Rectal smooth muscle tissue (tissue), 1 donor: Measurements from ENCODE around the gene DEFB115.
"Not testable (repeated sequence)": the region's sequence is repeated elsewhere in the genome, so short reads cannot be mapped to it uniquely, and the experiment has no call there.

Experiments
- H3K27ac ChIP-seq: one replicate; pipeline ENCODE4 v1.7.0; 2013; ENCODE audit warnings: low read depth, low read length, inconsistent platforms
- H3K27me3 ChIP-seq: one replicate; pipeline ENCODE4 v1.7.0; 2013; ENCODE audit warnings: low read length; ENCODE audit not compliant: control insufficient read depth, insufficient read depth
- H3K36me3 ChIP-seq: one replicate; pipeline ENCODE4 v1.7.0; 2013; ENCODE audit warnings: low read length; ENCODE audit not compliant: control insufficient read depth, insufficient read depth
- H3K4me1 ChIP-seq: one replicate; pipeline ENCODE4 v1.7.0; 2013; ENCODE audit warnings: low read length; ENCODE audit not compliant: control insufficient read depth, insufficient read depth
- H3K4me3 ChIP-seq: one replicate; pipeline ENCODE4 v1.7.0; 2013; ENCODE audit warnings: low read length
- H3K9ac ChIP-seq: one replicate; pipeline ENCODE4 v1.7.0; 2013; ENCODE audit warnings: low read length

DEFB115 gene, protein sequence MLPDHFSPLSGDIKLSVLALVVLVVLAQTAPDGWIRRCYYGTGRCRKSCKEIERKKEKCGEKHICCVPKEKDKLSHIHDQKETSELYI

DNA sequence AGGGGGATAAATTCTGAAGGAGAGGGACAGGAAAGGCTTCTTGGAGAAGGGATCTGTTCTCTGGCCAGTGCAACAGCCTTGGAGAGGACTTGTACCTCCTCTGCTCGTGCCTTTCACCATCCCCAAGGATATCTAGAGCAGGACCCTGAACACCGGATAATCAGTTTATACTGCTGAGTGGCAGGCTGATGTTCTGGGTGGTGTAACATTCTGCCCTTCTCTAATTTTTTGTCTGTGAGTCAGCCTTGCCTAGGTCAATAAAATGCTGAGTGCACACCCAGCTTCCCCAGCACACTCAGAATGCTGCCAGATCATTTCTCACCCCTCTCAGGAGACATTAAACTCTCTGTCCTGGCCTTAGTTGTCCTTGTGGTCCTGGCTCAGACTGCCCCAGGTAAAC lies at the start of gene DEFB115:
DEFB115 (plus strand) TSS at position 301 of the 400 bp plus-strand sequence; CDS start at position 301, 0 bp downstream.
- no peak within 1 kb of the TSS for H3K4me3 ChIP-seq
- H3K36me3 ChIP-seq: no peaks in the 10 kb centered on the region
- H3K4me1 ChIP-seq: no peaks in the 10 kb centered on the region
- H3K9ac ChIP-seq: no peak within 1 kb of the TSS
- H3K27ac ChIP-seq: no peak within 1 kb of the TSS
- H3K27me3 ChIP-seq: no peaks in the 10 kb centered on the region

DNA sequence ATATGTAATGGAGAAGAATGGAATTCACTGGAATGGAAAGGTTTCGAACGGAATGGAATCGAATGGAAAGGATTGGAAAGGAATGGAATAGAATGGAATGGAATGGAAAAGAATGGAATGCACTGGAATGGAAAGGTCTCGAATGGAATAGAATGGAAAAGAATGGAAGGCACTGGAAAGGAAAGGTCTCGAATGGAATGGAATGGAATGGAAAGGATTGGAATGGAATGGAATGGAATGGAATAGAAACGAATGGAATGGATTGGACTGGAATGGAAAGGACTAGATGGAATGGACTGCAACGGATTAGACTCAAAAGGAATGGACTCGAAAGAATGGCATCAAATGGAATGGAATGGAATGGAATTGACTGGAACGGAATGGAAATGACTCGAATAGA lies 20.5 kb upstream of the DEFB115 start:
- no peak overlapping the region for H3K27ac ChIP-seq
- no peaks in the 10 kb centered on the region for H3K36me3 ChIP-seq
- H3K9ac ChIP-seq: no peak overlapping the region
- no peaks in the 10 kb centered on the region for H3K4me1 ChIP-seq
- no peaks in the 10 kb centered on the region for H3K27me3 ChIP-seq
- no peak overlapping the region for H3K4me3 ChIP-seq

DNA sequence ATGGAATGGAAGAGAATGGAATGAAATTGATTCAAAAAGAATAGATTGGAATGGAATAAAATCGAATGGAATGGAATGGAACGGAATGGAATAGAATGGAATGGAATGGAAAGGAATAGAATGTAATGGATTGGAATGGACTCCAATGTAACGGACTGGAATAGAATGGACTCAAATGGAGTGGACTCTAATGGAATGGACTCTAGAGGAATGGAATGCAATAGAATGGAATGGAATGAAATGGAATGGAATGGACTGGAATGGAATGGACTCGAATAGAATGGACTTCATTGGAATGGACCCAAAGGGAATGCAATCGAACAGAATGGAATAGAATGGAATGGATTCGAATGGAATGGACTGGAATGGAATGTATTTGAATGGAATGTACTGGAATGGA lies 19.7 kb upstream of the DEFB115 start:
- no peak overlapping the region for H3K9ac ChIP-seq
- H3K36me3 ChIP-seq: no peaks in the 10 kb centered on the region
- H3K4me1 ChIP-seq: no peaks in the 10 kb centered on the region
- no peaks in the 10 kb centered on the region for H3K27me3 ChIP-seq
- no peak overlapping the region for H3K27ac ChIP-seq
- no peak overlapping the region for H3K4me3 ChIP-seq

DNA sequence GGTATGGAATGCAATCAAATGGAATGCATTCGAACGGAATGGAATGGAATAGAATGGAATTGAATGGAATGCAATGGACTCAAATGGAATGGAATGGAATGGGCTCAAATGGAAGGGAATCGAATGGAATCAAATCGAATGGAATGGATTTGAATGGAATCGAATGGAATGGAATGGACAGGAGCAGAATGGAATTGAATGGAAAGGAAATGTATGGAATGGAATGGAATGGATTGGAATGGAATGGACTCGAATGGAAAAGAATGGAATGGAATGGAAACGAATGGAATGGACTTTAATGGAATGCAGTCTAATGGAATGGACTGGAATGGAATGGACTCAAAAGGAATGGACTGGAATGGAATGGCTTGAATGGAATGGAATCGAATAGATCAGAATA lies 18.3 kb upstream of the DEFB115 start:
- no peak overlapping the region for H3K9ac ChIP-seq
- no peaks in the 10 kb centered on the region for H3K4me1 ChIP-seq
- H3K4me3 ChIP-seq: no peak overlapping the region

DNA sequence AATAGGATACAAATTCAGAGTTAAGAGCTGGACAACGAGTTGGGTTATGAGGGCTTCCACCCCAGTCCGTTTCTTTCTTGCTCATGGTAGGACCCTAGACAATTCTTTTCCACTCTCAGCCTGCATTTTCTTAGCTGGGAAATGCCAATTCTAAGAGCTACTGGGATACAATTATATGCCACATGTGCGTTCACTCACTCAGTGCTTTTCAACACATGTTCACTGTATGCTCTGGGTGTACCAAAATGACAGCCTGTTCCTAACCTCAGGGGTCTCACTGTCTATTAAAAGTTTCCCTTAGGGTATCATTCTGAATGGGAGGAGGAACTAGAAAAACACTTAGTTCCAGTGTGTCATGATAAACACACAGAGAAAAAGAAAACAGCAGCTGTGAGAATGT lies 505 bp upstream of the DEFB115 start:
- H3K4me1 ChIP-seq: no peaks in the 10 kb centered on the region
- no peak overlapping the region for H3K27ac ChIP-seq
- H3K36me3 ChIP-seq: no peaks in the 10 kb centered on the region
- no peaks in the 10 kb centered on the region for H3K27me3 ChIP-seq
- H3K4me3 ChIP-seq: no peak overlapping the region
- no peak overlapping the region for H3K9ac ChIP-seq

More for the DNA sequence above, 18.3 kb upstream of the DEFB115 start:
- Histone ChIP-seq H3K27me3 (no peaks in the 10 kb centered on the region), H3K27ac (no peak overlapping the region), H3K36me3 (no peaks in the 10 kb centered on the region)

DNA sequence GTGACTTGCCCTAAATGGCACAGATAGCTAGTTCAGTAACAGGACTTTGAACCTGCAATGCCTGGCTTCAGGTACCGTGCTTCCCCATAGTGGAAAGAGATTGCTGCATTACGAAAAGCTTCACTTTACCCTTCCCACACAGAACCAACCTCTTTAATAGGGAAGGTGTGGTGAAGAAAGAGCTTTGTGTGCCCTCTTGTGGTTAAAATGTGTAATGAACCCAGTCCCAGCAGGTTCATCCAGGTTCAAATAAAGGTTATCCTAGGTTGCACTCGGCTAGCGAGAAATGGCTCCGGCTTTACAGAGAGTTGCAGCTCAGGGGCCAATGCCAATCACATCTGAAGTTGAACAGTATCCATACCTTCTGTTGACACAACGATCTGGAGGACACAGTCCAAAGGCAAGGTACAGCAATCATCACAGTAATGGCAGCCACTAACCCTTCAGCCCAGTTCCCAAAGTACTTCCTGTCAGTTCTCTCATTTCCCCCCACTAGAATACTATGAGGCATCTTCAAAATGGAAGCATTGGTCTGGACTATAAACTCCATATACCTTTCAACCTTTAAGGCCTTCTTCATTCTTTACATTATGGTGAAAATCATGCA lies 3.0 kb downstream of the DEFB115 start:
- H3K27me3 ChIP-seq: no peaks in the 10 kb centered on the region
- H3K27ac ChIP-seq: no peak overlapping the region
- H3K9ac ChIP-seq: no peak overlapping the region
- no peak overlapping the region for H3K4me3 ChIP-seq
- no peaks in the 10 kb centered on the region for H3K36me3 ChIP-seq
- no peaks in the 10 kb centered on the region for H3K4me1 ChIP-seq

DNA sequence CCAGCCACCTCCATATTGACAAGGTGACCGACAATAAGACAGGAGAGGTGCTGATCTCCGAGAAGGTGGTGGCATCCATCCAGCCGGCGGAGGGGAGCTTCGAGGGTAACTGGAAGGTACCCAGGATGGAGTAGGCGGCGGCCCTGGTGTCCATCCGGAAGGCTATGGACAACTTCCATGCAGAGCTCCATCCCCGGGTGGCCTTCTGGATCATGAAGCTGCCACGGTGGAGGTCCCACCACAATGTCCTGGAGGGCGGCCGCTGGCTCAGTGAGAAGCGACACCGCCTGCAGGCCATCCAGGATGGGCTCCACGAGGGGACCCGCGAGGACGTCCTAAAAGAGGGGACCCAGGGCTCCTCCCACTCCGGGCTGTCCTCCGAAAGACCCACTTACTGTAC lies 17.0 kb downstream of the DEFB115 start:
- Histone ChIP-seq H3K27ac (no peak overlapping the region), H3K9ac (no peak overlapping the region), H3K4me3 (no peak overlapping the region), H3K4me1 (no peaks in the 10 kb centered on the region), H3K27me3 (no peaks in the 10 kb centered on the region), H3K36me3 (no peaks in the 10 kb centered on the region)

DNA sequence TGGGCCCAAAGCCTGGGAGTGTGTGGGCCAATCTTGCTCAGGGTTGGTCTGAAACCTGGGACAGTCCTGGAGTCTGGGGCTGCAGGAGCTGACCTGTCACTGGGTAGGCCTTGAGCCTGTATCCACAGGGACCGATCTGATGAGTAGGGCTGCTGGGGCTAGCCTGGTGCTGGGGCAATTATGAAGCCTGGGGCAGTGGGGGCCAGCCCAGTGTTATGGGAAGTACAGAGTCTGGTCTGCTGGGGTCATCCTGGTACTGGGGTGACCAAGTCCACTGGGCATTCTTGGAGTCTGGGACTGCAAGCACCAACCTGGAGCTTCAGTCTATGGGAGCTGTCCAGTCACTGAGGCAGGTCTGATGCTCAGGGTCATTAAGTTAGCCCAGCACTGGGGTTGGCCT lies 20.7 kb downstream of the DEFB115 start:
- Histone ChIP-seq H3K9ac (no peak overlapping the region), H3K4me3 (no peak overlapping the region), H3K36me3 (no peaks in the 10 kb centered on the region), H3K27me3 (no peaks in the 10 kb centered on the region), H3K27ac (no peak overlapping the region), H3K4me1 (no peaks in the 10 kb centered on the region)

DNA sequence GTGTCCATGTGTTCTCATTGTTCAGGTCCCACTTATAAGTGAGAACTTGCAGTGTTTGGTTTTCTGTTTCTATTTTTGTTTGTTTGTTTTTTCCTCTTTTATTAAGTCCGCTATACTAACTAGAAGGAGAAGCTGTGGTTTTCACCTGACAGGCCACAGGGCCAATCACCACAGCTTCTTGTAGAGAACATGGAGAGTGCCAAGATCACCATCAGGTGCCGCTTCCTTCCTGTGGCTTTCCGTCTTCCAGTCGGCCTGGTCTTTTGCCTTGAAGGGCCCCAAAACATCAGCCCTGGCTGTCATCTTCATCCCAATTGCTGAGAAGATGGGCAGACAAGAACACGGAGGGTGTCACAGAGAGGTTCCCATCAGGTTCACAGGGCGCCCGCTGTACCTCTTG lies 27.5 kb downstream of the DEFB115 start:
- not testable (repeated sequence) for H3K36me3 ChIP-seq, H3K4me3 ChIP-seq, H3K4me1 ChIP-seq, H3K9ac ChIP-seq, H3K27ac ChIP-seq, H3K27me3 ChIP-seq

DNA sequence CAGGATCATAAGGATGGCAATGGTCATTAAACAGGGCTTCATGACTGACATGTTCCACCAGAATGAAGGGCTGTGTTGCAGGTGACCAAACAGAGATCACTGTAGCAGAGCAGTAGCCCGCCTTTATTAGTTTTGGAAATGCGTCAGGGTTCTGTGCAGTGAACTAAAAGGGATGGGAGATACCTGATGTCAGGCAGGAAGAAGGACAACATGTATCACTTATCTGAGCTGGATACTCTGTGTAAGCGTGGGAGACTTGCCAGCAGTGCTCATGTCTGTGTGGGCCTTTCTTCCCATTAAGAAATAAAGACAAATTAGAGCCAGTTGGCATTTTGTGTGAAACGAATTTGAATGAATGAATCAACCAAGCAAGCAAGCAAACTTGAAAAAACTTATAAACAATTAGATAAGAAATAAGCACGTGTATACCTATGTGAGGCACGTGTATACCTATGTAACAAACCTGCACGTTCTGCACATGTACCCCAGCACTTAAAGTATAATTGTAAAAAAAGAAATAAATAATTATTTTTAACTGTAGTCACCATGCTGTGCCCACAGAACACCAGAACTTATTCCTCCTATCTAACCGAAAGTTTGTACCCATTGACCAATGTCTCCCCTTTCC lies 51.2 kb downstream of the DEFB115 start, which contains the start of gene DEFB116:
DEFB116 (minus strand) TSS at position 51 of the 628 bp plus-strand sequence; CDS start at position 51, 0 bp downstream.
- H3K4me1 ChIP-seq: no peaks in the 10 kb centered on the region
- no peak within 1 kb of the TSS for H3K4me3 ChIP-seq
- H3K27ac ChIP-seq: no peak within 1 kb of the TSS
- H3K9ac ChIP-seq: no peak within 1 kb of the TSS
- no peaks in the 10 kb centered on the region for H3K36me3 ChIP-seq
- H3K27me3 ChIP-seq: no peaks in the 10 kb centered on the region
